Small intestine (tissue), 7 donors: ENCODE measurements around the gene CEP83. TPM values are rescaled to one million over a fixed set of nuclear protein-coding genes. Genes with fewer than 3 reads are reported as not detected.

Source experiments
- DNase-seq, 2 donors: peaks; one replicate each; pipeline versions ENCODE4 v3.0.0 to v3.0.0-alpha.2; 2013
- FAIRE-seq: peaks from 2 replicates; lab custom pipeline; 2012; peaks lifted over from hg19 to GRCh38; lab: Jason Lieb, UNC
- H3K27ac ChIP-seq, 3 donors: one replicate each; pipeline ENCODE4 v1.5.1; 2013; ENCODE audit warnings: low read length in 2 of 3, mild to moderate bottlenecking in 2 of 3, control low read depth in 1 of 3, inconsistent platforms in 1 of 3, low read depth in 1 of 3, moderate library complexity in 1 of 3
- H3K27me3 ChIP-seq, 3 donors: one replicate each; pipeline ENCODE4 v1.6.1; 2013; ENCODE audit warnings: low read length in 3 of 3, inconsistent platforms in 1 of 3; ENCODE audit not compliant: control insufficient read depth in 3 of 3, insufficient read depth in 3 of 3
- H3K36me3 ChIP-seq, 3 donors: one replicate each; pipeline ENCODE4 v1.6.1; 2013; ENCODE audit warnings: low read length in 3 of 3, inconsistent platforms in 1 of 3, low read depth in 1 of 3, mild to moderate bottlenecking in 1 of 3, moderate library complexity in 1 of 3; ENCODE audit not compliant: control insufficient read depth in 3 of 3, insufficient read depth in 2 of 3
- H3K4me1 ChIP-seq, 3 donors: one replicate each; pipeline ENCODE4 v1.6.1; 2013; ENCODE audit warnings: low read length in 2 of 3, inconsistent platforms in 1 of 3, low read depth in 1 of 3, mild to moderate bottlenecking in 1 of 3, moderate library complexity in 1 of 3; ENCODE audit not compliant: control insufficient read depth in 3 of 3, insufficient read depth in 2 of 3
- H3K4me3 ChIP-seq, 3 donors: one replicate each; pipeline ENCODE4 v1.5.1; 2013; ENCODE audit warnings: low read length in 3 of 3, control low read depth in 1 of 3, inconsistent platforms in 1 of 3, low read depth in 1 of 3, mild to moderate bottlenecking in 1 of 3, moderate library complexity in 1 of 3
- H3K9me3 ChIP-seq, 2 donors: one replicate each; pipeline ENCODE4 v1.6.1; 2013; ENCODE audit warnings: low read depth in 1 of 2, low read length in 1 of 2; ENCODE audit not compliant: control insufficient read depth in 2 of 2, insufficient read depth in 1 of 2
- WGBS, 3 donors: extraction: QIAGEN DNeasy Blood & Tissue Kit; methylation state at CpG; one replicate each; pipeline ENCODE4 v1.1.7; 2013; 5-methylcytosine and 5-hydroxymethylcytosine counted together
- polyA plus RNA-seq, 4 donors: library from polyadenylated mRNA; stranded (reverse) in 3 of 4; unstranded in 1 of 4; fragments of 200-250 nt in 3 of 4; fragments of 120-200 nt in 1 of 4; gene quantifications; one replicate each; pipeline versions ENCODE4 v1.2.1 to v1.2.3, GENCODE V29; 2013
- donor health status: healthy with polysubstance abuse.
- donor health status: control.
- donor health status: control.
- donor health status: Bipolar disorder and iron deficiency.
- donor health status: healthy.

The CEP83 gene
- polyA plus RNA-seq, 4 donors: 3.8 to 17.3 (median 6.1) TPM

- DNase-seq: no peak
- H3K27me3 ChIP-seq: no peaks in the 10 kb centered on the region
- no peak overlapping the region for H3K4me3 ChIP-seq
- H3K36me3 ChIP-seq: peaks cover 0 to 10% (median 0%) of the 10 kb centered on the region in 3 donors
- no peak for FAIRE-seq
- 82 to 96% (median 91%) methylated on average over 1 of the region's 1 CpG for WGBS, 3 donors
- peaks cover 0 to 23% of the 10 kb centered on the region in 2 donors for H3K9me3 ChIP-seq
- no peak overlapping the region for H3K27ac ChIP-seq
- H3K4me1 ChIP-seq: no peaks in the 10 kb centered on the region
Observed at GRCh38 chr12:94386422-94386821, 73.2 kb downstream of the CEP83 start.

- Histone ChIP-seq H3K27me3 (no peaks in the 10 kb centered on the region), H3K27ac (no peak overlapping the region), H3K4me3 (no peak overlapping the region), H3K9me3 (peaks cover 0 to 12% of the 10 kb centered on the region in 2 donors), H3K4me1 (no peaks in the 10 kb centered on the region), H3K36me3 (peaks cover 0 to 5% (median 0%) of the 10 kb centered on the region in 3 donors)
- FAIRE-seq: no peak
- no peak for DNase-seq
Observed at GRCh38 chr12:94384030-94384429, 75.6 kb downstream of the CEP83 start.

- FAIRE-seq (no peak), DNase-seq (no peak)
- no peaks in the 10 kb centered on the region for H3K27me3 ChIP-seq
Observed at GRCh38 chr12:94380507-94380906, 79.2 kb downstream of the CEP83 start.

GRCh38 chr12:94379479-94380113, 80.1 kb downstream of the CEP83 start:
- no peaks in the 10 kb centered on the region for H3K9me3 ChIP-seq
- peaks cover 0 to 2% (median 0%) of the 10 kb centered on the region in 3 donors for H3K36me3 ChIP-seq
- no peak overlapping the region for H3K4me3 ChIP-seq
- H3K27me3 ChIP-seq: no peaks in the 10 kb centered on the region
- H3K4me1 ChIP-seq: no peaks in the 10 kb centered on the region
- H3K27ac ChIP-seq: no peak overlapping the region
- no peak for FAIRE-seq
- WGBS, 3 donors: 67 to 88% (median 72%) methylated on average over 3 of the region's 3 CpGs
- DNase-seq: no peak

More at GRCh38 chr12:94380507-94380906, 79.2 kb downstream of the CEP83 start:
- H3K9me3 ChIP-seq: peaks cover 0 to 7% of the 10 kb centered on the region in 2 donors
- H3K36me3 ChIP-seq: peaks cover 0 to 7% (median 0%) of the 10 kb centered on the region in 3 donors
- no peak overlapping the region for H3K27ac ChIP-seq
- no peak overlapping the region for H3K4me3 ChIP-seq
- WGBS, 3 donors: 54 to 80% (median 62%) methylated on average over 2 of the region's 2 CpGs
- H3K4me1 ChIP-seq: no peaks in the 10 kb centered on the region

GRCh38 chr12:94377599-94377998, 82.1 kb downstream of the CEP83 start:
- Histone ChIP-seq H3K4me1 (no peaks in the 10 kb centered on the region), H3K27ac (no peak overlapping the region), H3K36me3 (peaks cover 0 to 2% (median 0%) of the 10 kb centered on the region in 3 donors), H3K9me3 (no peaks in the 10 kb centered on the region), H3K4me3 (no peak overlapping the region), H3K27me3 (no peaks in the 10 kb centered on the region)
- FAIRE-seq: no peak
- WGBS, 3 donors: 77 to 97% (median 95%) methylated on average over 2 of the region's 2 CpGs
- no peak for DNase-seq

GRCh38 chr12:94374124-94374523, 85.5 kb downstream of the CEP83 start:
- H3K27me3 ChIP-seq: no peaks in the 10 kb centered on the region
- WGBS, 3 donors: 98 to 100% (median 100%) methylated on average over 2 of the region's 2 CpGs
- H3K4me3 ChIP-seq: no peak overlapping the region
- no peaks in the 10 kb centered on the region for H3K9me3 ChIP-seq
- H3K4me1 ChIP-seq: no peaks in the 10 kb centered on the region
- FAIRE-seq (no peak), DNase-seq (no peak)
- peaks cover 0 to 2% (median 0%) of the 10 kb centered on the region in 3 donors for H3K36me3 ChIP-seq
- no peak overlapping the region for H3K27ac ChIP-seq

GRCh38 chr12:94372461-94372860, 87.2 kb downstream of the CEP83 start:
- no peaks in the 10 kb centered on the region for H3K27me3 ChIP-seq
- DNase-seq (no peak), FAIRE-seq (no peak)
- H3K4me1 ChIP-seq: no peaks in the 10 kb centered on the region
- H3K27ac ChIP-seq: no peak overlapping the region
- H3K9me3 ChIP-seq: no peaks in the 10 kb centered on the region
- no peaks in the 10 kb centered on the region for H3K36me3 ChIP-seq
- 67 to 86% (median 71%) methylated on average over 2 of the region's 2 CpGs for WGBS, 3 donors
- no peak overlapping the region for H3K4me3 ChIP-seq

GRCh38 chr12:94362653-94363052, 97.0 kb downstream of the CEP83 start:
- DNase-seq (no peak), FAIRE-seq (no peak)
- H3K4me3 ChIP-seq: no peak overlapping the region
- 97 to 99% (median 97%) methylated on average over 2 of the region's 2 CpGs for WGBS, 3 donors
- H3K9me3 ChIP-seq: peaks cover 0 to 11% of the 10 kb centered on the region in 2 donors
- no peaks in the 10 kb centered on the region for H3K4me1 ChIP-seq
- H3K27ac ChIP-seq: no peak overlapping the region
- H3K27me3 ChIP-seq: no peaks in the 10 kb centered on the region
- peaks cover 0 to 7% (median 0%) of the 10 kb centered on the region in 3 donors for H3K36me3 ChIP-seq

- H3K9me3 ChIP-seq: peaks cover 0 to 20% of the 10 kb centered on the region in 2 donors
- H3K4me1 ChIP-seq: no peaks in the 10 kb centered on the region
- FAIRE-seq (no peak), DNase-seq (no peak)
- no peak overlapping the region for H3K27ac ChIP-seq
- no peak overlapping the region for H3K4me3 ChIP-seq
- H3K27me3 ChIP-seq: no peaks in the 10 kb centered on the region
- H3K36me3 ChIP-seq: peaks cover 0 to 9% (median 0%) of the 10 kb centered on the region in 3 donors
- 96 to 99% (median 98%) methylated on average over 5 of the region's 5 CpGs for WGBS, 3 donors
Observed at GRCh38 chr12:94359761-94360160, 99.9 kb downstream of the CEP83 start.
